H1 (cell line): ENCODE results near the gene BMP2. TPM values are rescaled to one million over a fixed set of nuclear protein-coding genes. Genes with fewer than 3 reads are reported as not detected.

Experiments used
- CTCF ChIA-PET: fragments of 300-600 bp; sonication (Branson Sonifier 250); formaldehyde crosslinking; loops from one replicate; lab custom pipeline; 2021; ENCODE audit not compliant: partially characterized antibody; lab: Charles Lee
- POLR2A ChIA-PET: fragments of 300-600 bp; sonication (Branson Sonifier 250); formaldehyde crosslinking; loops from one replicate; lab custom pipeline; 2021; ENCODE audit warnings: inconsistent platforms; ENCODE audit not compliant: partially characterized antibody; lab: Charles Lee
- DNase-seq, 2 experiments: peaks; one replicate each; pipeline versions ENCODE4 v3.0.0 to v3.0.0-alpha.2; 2010 to 2022; ENCODE audit warnings: low spot score in 2 of 2, low read depth in 1 of 2, mixed read lengths in 1 of 2
- FAIRE-seq: peaks from 2 replicates; lab custom pipeline; 2011; peaks lifted over from hg19 to GRCh38; lab: Jason Lieb, UNC
- H2AFZ ChIP-seq: 2 replicates; pipeline ENCODE4 v1.8.1; 2012; ENCODE audit warnings: low read length, inconsistent platforms
- H2AK5ac ChIP-seq: 2 replicates; pipeline ENCODE4 v1.6.1; 2013; ENCODE audit warnings: low read depth, low read length
- H2BK120ac ChIP-seq: replicated peaks from 2 replicates; pipeline ENCODE3; 2013; ENCODE audit warnings: low read depth, low read length, inconsistent platforms
- H2BK12ac ChIP-seq: 2 replicates; pipeline ENCODE4 v1.6.1; 2013; ENCODE audit warnings: low read depth, low read length
- H2BK15ac ChIP-seq: 2 replicates; pipeline ENCODE4 v1.6.1; 2013; ENCODE audit warnings: low read length
- H2BK20ac ChIP-seq: 2 replicates; pipeline ENCODE4 v1.6.1; 2013; ENCODE audit warnings: low read length
- H2BK5ac ChIP-seq: 2 replicates; pipeline ENCODE4 v1.6.1; 2013; ENCODE audit warnings: low read depth, low read length
- H3K14ac ChIP-seq: 2 replicates; pipeline ENCODE4 v1.6.1; 2013; ENCODE audit warnings: inconsistent platforms; ENCODE audit not compliant: insufficient read length
- H3K18ac ChIP-seq: 2 replicates; pipeline ENCODE4 v1.6.1; 2013; ENCODE audit warnings: low read length; ENCODE audit errors: extremely low read depth
- H3K23ac ChIP-seq: 2 replicates; pipeline ENCODE4 v1.6.1; 2013; ENCODE audit warnings: inconsistent platforms; ENCODE audit not compliant: insufficient read length
- H3K23me2 ChIP-seq: 2 replicates; pipeline ENCODE4 v1.6.1; 2013; ENCODE audit warnings: low read depth, low read length
- H3K27ac ChIP-seq: 2 replicates; pipeline ENCODE4 v1.6.1; 2011; ENCODE audit warnings: low read depth, low read length, inconsistent platforms
- H3K27me3 ChIP-seq, 4 experiments: replicated peaks in 1 of 4; 1 replicate in 1 of 4; 2 replicates in 3 of 4; pipeline versions ENCODE4 v1.6.1 to v1.8.1; 2011 to 2013; ENCODE audit warnings: low read length in 3 of 4, mild to moderate bottlenecking in 3 of 4, inconsistent platforms in 2 of 4, mixed read lengths in 2 of 4, moderate library complexity in 1 of 4; ENCODE audit not compliant: control insufficient read depth in 3 of 4, insufficient read depth in 3 of 4; ENCODE audit errors: extremely low read depth in 1 of 4
- H3K36me3 ChIP-seq, 4 experiments: 2 replicates each; pipeline versions ENCODE4 v1.6.1 to v1.8.1; 2011 to 2013; ENCODE audit warnings: mild to moderate bottlenecking in 4 of 4, low read length in 3 of 4, moderate library complexity in 2 of 4, control low read depth in 1 of 4, inconsistent platforms in 1 of 4; ENCODE audit not compliant: insufficient read depth in 4 of 4, control insufficient read depth in 2 of 4
- H3K4ac ChIP-seq: replicated peaks from 2 replicates; pipeline ENCODE3; 2013; ENCODE audit warnings: low read length, low read depth, mixed read lengths, inconsistent platforms; ENCODE audit not compliant: insufficient read length
- H3K4me1 ChIP-seq, 4 experiments: replicated peaks in 1 of 4; 1 replicate in 1 of 4; 2 replicates in 3 of 4; pipeline versions ENCODE4 v1.6.1 to v1.8.1; 2011 to 2013; ENCODE audit warnings: low read length in 3 of 4, inconsistent platforms in 2 of 4, mixed read lengths in 1 of 4; ENCODE audit not compliant: insufficient read depth in 4 of 4, control insufficient read depth in 3 of 4
- H3K4me2 ChIP-seq, 2 experiments: 2 replicates each; pipeline versions ENCODE4 v1.6.1 to v1.8.1; 2011 to 2013; ENCODE audit warnings: low read depth in 2 of 2, low read length in 2 of 2, control low read depth in 1 of 2, inconsistent platforms in 1 of 2, mild to moderate bottlenecking in 1 of 2; ENCODE audit not compliant: insufficient read depth in 1 of 2
- H3K4me3 ChIP-seq, 4 experiments: fragments of 200-600, 300-600 bp in 1 of 4; sonication (generic), shearing (Covaris generic), sonication (Bioruptor Twin) in 1 of 4; 2 replicates each; pipeline versions ENCODE4 v1.5.1 to v1.8.1; 2011 to 2016; ENCODE audit warnings: low read length in 4 of 4, low read depth in 3 of 4, control low read depth in 2 of 4, inconsistent platforms in 2 of 4, mild to moderate bottlenecking in 2 of 4, mixed read lengths in 1 of 4, moderate library complexity in 1 of 4; ENCODE audit not compliant: insufficient read depth in 2 of 4; ENCODE audit errors: extremely low read depth in 1 of 4
- H3K56ac ChIP-seq: replicated peaks from 2 replicates; pipeline ENCODE3; 2013; ENCODE audit warnings: low read depth, mild to moderate bottlenecking, mixed read lengths, low read length, inconsistent platforms; ENCODE audit not compliant: insufficient read length
- H3K79me1 ChIP-seq: 2 replicates; pipeline ENCODE4 v1.6.1; 2013; ENCODE audit warnings: low read depth, low read length, control low read depth
- H3K79me2 ChIP-seq, 2 experiments: 2 replicates each; pipeline versions ENCODE4 v1.6.1 to v1.8.1; 2012 to 2013; ENCODE audit warnings: low read length in 2 of 2, mild to moderate bottlenecking in 2 of 2, inconsistent platforms in 1 of 2; ENCODE audit not compliant: insufficient read depth in 2 of 2, control insufficient read depth in 1 of 2
- H3K9ac ChIP-seq, 4 experiments: replicated peaks in 1 of 4; 1 replicate in 1 of 4; 2 replicates in 3 of 4; pipeline versions ENCODE4 v1.6.1 to v1.8.1; 2011 to 2013; ENCODE audit warnings: low read depth in 3 of 4, low read length in 3 of 4, control low read depth in 2 of 4, mild to moderate bottlenecking in 2 of 4, moderate library complexity in 2 of 4, inconsistent platforms in 1 of 4; ENCODE audit errors: extremely low read depth in 1 of 4
- H3K9me3 ChIP-seq, 2 experiments: 2 replicates each; pipeline versions ENCODE4 v1.6.1 to v1.8.1; 2012 to 2013; ENCODE audit warnings: mild to moderate bottlenecking in 2 of 2, moderate library complexity in 2 of 2, control low read depth in 1 of 2, inconsistent platforms in 1 of 2, low read depth in 1 of 2, low read length in 1 of 2, mixed read lengths in 1 of 2; ENCODE audit not compliant: insufficient read depth in 2 of 2
- H4K20me1 ChIP-seq, 2 experiments: replicated peaks in 1 of 2; 2 replicates each; pipeline versions ENCODE3 to v1.8.1; 2011 to 2013; ENCODE audit warnings: inconsistent platforms in 2 of 2, low read length in 2 of 2, mild to moderate bottlenecking in 1 of 2; ENCODE audit not compliant: insufficient read depth in 2 of 2, control insufficient read depth in 1 of 2
- H4K5ac ChIP-seq: 2 replicates; pipeline ENCODE4 v1.6.1; 2013; ENCODE audit warnings: low read length, low read depth, mixed read lengths, inconsistent platforms; ENCODE audit not compliant: insufficient read length
- H4K8ac ChIP-seq: 2 replicates; pipeline ENCODE4 v1.8.0; 2013; ENCODE audit warnings: mild to moderate bottlenecking, moderate library complexity, low read length, inconsistent platforms; ENCODE audit not compliant: insufficient read depth; ENCODE audit errors: extremely low read depth
- H4K91ac ChIP-seq: replicated peaks from 2 replicates; pipeline ENCODE3; 2013; ENCODE audit warnings: low read length, mixed read lengths, inconsistent platforms; ENCODE audit not compliant: insufficient read length
- BCL11A ChIP-seq, 2 experiments: IDR thresholded peaks; one replicate each; pipeline ENCODE4 v1.6.1; 2011; ENCODE audit warnings: low read depth in 2 of 2, low read length in 2 of 2, mild to moderate bottlenecking in 2 of 2
- CBX5 ChIP-seq: fragments of 300-800, 300-1000 bp; sonication (generic); IDR thresholded peaks from 2 replicates; pipeline ENCODE4 v1.7.1; 2016; ENCODE audit warnings: antibody characterized with exemption, low read length, low read depth
- EP300 ChIP-seq, 2 experiments: IDR thresholded peaks; 1 replicate in 1 of 2; 2 replicates in 1 of 2; pipeline ENCODE4 v1.6.1; 2011 to 2012; ENCODE audit warnings: low read depth in 2 of 2, low read length in 2 of 2, mild to moderate bottlenecking in 2 of 2, borderline replicate concordance in 1 of 2, inconsistent platforms in 1 of 2, moderate library complexity in 1 of 2
- FOSL1 ChIP-seq: IDR thresholded peaks from 2 replicates; pipeline ENCODE4 v1.6.1; 2011; ENCODE audit warnings: mild to moderate bottlenecking, low read depth, low read length, moderate library complexity; ENCODE audit not compliant: insufficient read depth
- GTF2F1 ChIP-seq: IDR thresholded peaks from 2 replicates; pipeline ENCODE4 v1.6.1; 2012; ENCODE audit warnings: low read depth, low read length, improper control_type of control experiment, borderline replicate concordance
- JUN ChIP-seq: IDR thresholded peaks from 2 replicates; pipeline ENCODE4 v1.6.1; 2011; ENCODE audit warnings: low read depth, mild to moderate bottlenecking, improper control_type of control experiment, low read length
- KDM5A ChIP-seq: fragments of 200-600 bp; IDR thresholded peaks from 2 replicates; pipeline ENCODE4 v1.7.1; 2012; ENCODE audit warnings: mild to moderate bottlenecking, low read length, inconsistent platforms, mixed read lengths
- NRF1 ChIP-seq: IDR thresholded peaks from 2 replicates; pipeline ENCODE4 v1.6.1; 2011; ENCODE audit warnings: mild to moderate bottlenecking, low read depth, low read length, improper control_type of control experiment
- POLR2AphosphoS5 ChIP-seq: IDR thresholded peaks from 2 replicates; pipeline ENCODE4 v1.6.1; 2011; ENCODE audit warnings: low read depth, low read length
- RAD21 ChIP-seq, 2 experiments: IDR thresholded peaks in 1 of 2; conservative IDR thresholded peaks in 1 of 2; 2 replicates each; pipeline ENCODE4 v1.6.1; 2011; ENCODE audit warnings: low read depth in 2 of 2, low read length in 2 of 2, improper control_type of control experiment in 1 of 2, inconsistent platforms in 1 of 2, mild to moderate bottlenecking in 1 of 2, moderate library complexity in 1 of 2
- SIN3A ChIP-seq, 2 experiments: IDR thresholded peaks in 1 of 2; conservative IDR thresholded peaks in 1 of 2; 2 replicates each; pipeline ENCODE4 v1.6.1; 2011 to 2012; ENCODE audit warnings: low read length in 2 of 2, improper control_type of control experiment in 1 of 2, low read depth in 1 of 2, mild to moderate bottlenecking in 1 of 2
- SUZ12 ChIP-seq: fragments of 200-600 bp; sonication (generic); IDR thresholded peaks from 2 replicates; pipeline ENCODE4 v1.6.1; 2012; ENCODE audit warnings: mild to moderate bottlenecking, inconsistent platforms, low read length, moderate library complexity, mixed read lengths
- TAF1 ChIP-seq: IDR thresholded peaks from 2 replicates; pipeline ENCODE4 v1.6.1; 2011; ENCODE audit warnings: mild to moderate bottlenecking, low read depth, low read length
- TEAD4 ChIP-seq: IDR thresholded peaks from 2 replicates; pipeline ENCODE4 v1.6.1; 2012; ENCODE audit warnings: low read depth, low read length, inconsistent platforms, mixed read lengths
- YY1 ChIP-seq: IDR thresholded peaks from 2 replicates; pipeline ENCODE4 v1.6.1; 2011; ENCODE audit warnings: low read depth, mild to moderate bottlenecking, low read length
- WGBS, 2 experiments: shearing (Covaris generic) in 1 of 2; methylation state at CpG; one replicate each; pipeline versions ENCODE4 v1.1.6 to v1.1.7; 2013 to 2015; ENCODE audit warnings: low lambda C conversion rate in 2 of 2, mixed read lengths in 2 of 2, inconsistent platforms in 1 of 2, low coverage in 1 of 2, missing lambda C conversion rate in 1 of 2; ENCODE audit not compliant: insufficient replicate concordance in 2 of 2, insufficient coverage in 1 of 2, insufficient read length in 1 of 2; ENCODE audit errors: extremely low coverage in 1 of 2, missing lambda C conversion rate in 1 of 2; 5-methylcytosine and 5-hydroxymethylcytosine counted together
- polyA plus RNA-seq, 7 experiments: library from polyadenylated mRNA; depleted of rRNA in 3 of 7; stranded (reverse) in 5 of 7; unstranded in 2 of 7; fragments of >200 nt in 5 of 7; fragments of 200-250 nt in 2 of 7; gene quantifications; 1 replicate in 5 of 7; 2 replicates in 1 of 7; 4 replicates in 1 of 7; pipeline versions ENCODE4 v1.2.1 to v1.2.3, GENCODE V29; 2011 to 2013; ENCODE audit warnings: missing spikeins in 2 of 7, mixed read lengths in 2 of 7
- total RNA-seq: library from RNA; stranded (reverse); fragmentation: NEBNext Ultra II Directional; extraction: Animal tissue kit (Norgen Biotek cat#: 25700); gene quantifications from 2 replicates; pipeline ENCODE4 v1.2.1, GENCODE V29; 2021

Gene BMP2
- total and polyA plus RNA-seq, 2 of the 8 experiments (the other 6 are each of a cell fraction or from before 2014, with no cell fraction given): 1.8 to 3.6 TPM

GRCh38 chr20:6744180-6744579 lies 23.3 kb upstream of the BMP2 start:
- H3K23ac ChIP-seq: no peak overlapping the region
- no peaks in the 10 kb centered on the region for H3K79me2 ChIP-seq
- H2AFZ ChIP-seq: no peak overlapping the region
- no peak overlapping the region for H3K14ac ChIP-seq
- no peaks in the 10 kb centered on the region for H3K4me1 ChIP-seq
- H3K56ac ChIP-seq: no peak overlapping the region
- 100% methylated on average over 1 of the region's 1 CpG; no CpG with 5 or more reads in 1 of the 2 experiments for WGBS, 2 experiments
- H4K8ac ChIP-seq: no peak overlapping the region
- H3K4ac ChIP-seq: no peak overlapping the region
- H4K5ac ChIP-seq: no peak overlapping the region
- no peak overlapping the region for H3K9ac ChIP-seq
- H3K9me3 ChIP-seq: 0 out of 4 replicates have a peak, but pooled peaks cover 3 to 4% of the 10 kb centered on the region in 2 experiments
- H2BK5ac ChIP-seq: no peak overlapping the region
- FAIRE-seq (no peak), DNase-seq (no peak)
- no peaks in the 10 kb centered on the region for H3K79me1 ChIP-seq
- no peak overlapping the region for H2BK120ac ChIP-seq
- H3K4me3 ChIP-seq: no peak overlapping the region
- H2BK12ac ChIP-seq: no peak overlapping the region
- CTCF ChIA-PET: interaction anchor here (0.6 to 1.6 kb wide), 4 partner anchors 16 to 1746 kb away, joined by 3 to 4 read pairs (median 3); no protein-coding TSS in a partner anchor
- no peak overlapping the region for H3K27ac ChIP-seq
- no peak overlapping the region for H3K18ac ChIP-seq
- H4K20me1 ChIP-seq: no peaks in the 10 kb centered on the region
- H2BK20ac ChIP-seq: no peak overlapping the region
- no peak overlapping the region for H2AK5ac ChIP-seq
- H4K91ac ChIP-seq: no peak overlapping the region
- H3K27me3 ChIP-seq: no peaks in the 10 kb centered on the region
- H2BK15ac ChIP-seq: no peak overlapping the region
- POLR2A ChIA-PET: no interaction called here
- no peaks in the 10 kb centered on the region for H3K23me2 ChIP-seq
- no peaks in the 10 kb centered on the region for H3K36me3 ChIP-seq
- H3K4me2 ChIP-seq: no peak overlapping the region
- no peak for TF ChIP-seq JUN
- no peak for TF ChIP-seq TAF1
- TF ChIP-seq FOSL1: no peak
- TF ChIP-seq RAD21 (IDR thresholded peaks at IDR 0.05 in 1 of 2, conservative IDR thresholded peaks at IDR 0.05 in 1 of 2; ENCODE audit: low read depth in 2 of 2, low read length in 2 of 2): no peak
- no peak for TF ChIP-seq TEAD4
- TF ChIP-seq EP300 (IDR thresholded peaks at IDR 0.05; ENCODE audit: borderline replicate concordance in 1 of 2, low read depth in 2 of 2, low read length in 2 of 2): no peak
- no peak for TF ChIP-seq YY1
- no peak for TF ChIP-seq BCL11A (IDR thresholded peaks at IDR 0.05; ENCODE audit: low read depth in 2 of 2, low read length in 2 of 2)
- TF ChIP-seq NRF1: no peak
- TF ChIP-seq KDM5A: no peak
- no peak for TF ChIP-seq GTF2F1
- no peak for TF ChIP-seq SUZ12
- TF ChIP-seq POLR2AphosphoS5: no peak
- no peak for TF ChIP-seq SIN3A (conservative IDR thresholded peaks at IDR 0.05 in 1 of 2, IDR thresholded peaks at IDR 0.05 in 1 of 2; ENCODE audit: low read depth in 1 of 2, low read length in 2 of 2)
- TF ChIP-seq CBX5: no peak
